ENCODE data around the gene HOXB9. TPM values are rescaled to one million over a fixed set of nuclear protein-coding genes. Genes with fewer than 3 reads are reported as not detected.
A peak's percentile ranks its signal among the peaks of the same experiment; 100 is the strongest.

The HOXB9 gene
- total and polyA plus RNA-seq, 2 experiments from 2014 or later, result not detected

GRCh38 chr17:48615047-48615962, 10.9 kb downstream of the HOXB9 start, which contains the start of gene HOXB8:
HOXB8 (minus strand) TSS chr17:48615292; CDS start chr17:48614704, 588 bp downstream.
- Histone ChIP-seq H3K27me3 (peaks cover 100% of the 10 kb centered on the region), H3K4me3 (no peak within 1 kb of the TSS), H3K9me3 (ENCODE audit: low read depth) (no peaks in the 10 kb centered on the region), H3K4me1 (ENCODE audit: low read depth) (peaks cover 12% of the 10 kb centered on the region), H3K36me3 (no peaks in the 10 kb centered on the region), H3K27ac (no peak within 1 kb of the TSS)
- no peak for TF ChIP-seq CTCF (IDR thresholded peaks at IDR 0.05; ENCODE audit: low read depth, low read length)
- no peak for DNase-seq (ENCODE audit: low read depth in 1 of 2, low spot score in 1 of 2)

GRCh38 chr17:48613862-48614694, 12.1 kb downstream of the HOXB9 start:
- Histone ChIP-seq H3K36me3 (no peaks in the 10 kb centered on the region), H3K4me3 (no peak overlapping the region), H3K27ac (no peak overlapping the region), H3K4me1 (ENCODE audit: low read depth) (peaks cover 8% of the 10 kb centered on the region), H3K27me3 (peaks cover 100% of the 10 kb centered on the region), H3K9me3 (ENCODE audit: low read depth) (no peaks in the 10 kb centered on the region)
- no peak for DNase-seq (ENCODE audit: low read depth in 1 of 2, low spot score in 1 of 2)
- TF ChIP-seq CTCF (IDR thresholded peaks at IDR 0.05; ENCODE audit: low read depth, low read length), result no peak

GRCh38 chr17:48612854-48613691, 13.1 kb downstream of the HOXB9 start:
- Histone ChIP-seq H3K4me3 (peak overlapping the region; percentile 14), H3K36me3 (no peaks in the 10 kb centered on the region), H3K27me3 (peaks cover 100% of the 10 kb centered on the region), H3K9me3 (ENCODE audit: low read depth) (no peaks in the 10 kb centered on the region), H3K27ac (no peak overlapping the region), H3K4me1 (ENCODE audit: low read depth) (peaks cover 5% of the 10 kb centered on the region)
- TF ChIP-seq CTCF (IDR thresholded peaks at IDR 0.05; ENCODE audit: low read depth, low read length), result peak; percentile 22
- peak in 1 of 2 donors; percentile 55 for DNase-seq (ENCODE audit: low read depth in 1 of 2, low spot score in 1 of 2)

GRCh38 chr17:48612456-48612853, 13.7 kb downstream of the HOXB9 start:
- Histone ChIP-seq H3K27ac (no peak overlapping the region), H3K9me3 (ENCODE audit: low read depth) (no peaks in the 10 kb centered on the region), H3K27me3 (peaks cover 100% of the 10 kb centered on the region), H3K4me1 (ENCODE audit: low read depth) (peaks cover 5% of the 10 kb centered on the region), H3K36me3 (no peaks in the 10 kb centered on the region), H3K4me3 (peak overlapping the region; percentile 14)
- no peak for DNase-seq (ENCODE audit: low read depth in 1 of 2, low spot score in 1 of 2)
- no peak for TF ChIP-seq CTCF (IDR thresholded peaks at IDR 0.05; ENCODE audit: low read depth, low read length)

All from cardiac muscle cell (in vitro differentiated cells and primary cell).